Measurements from ENCODE around the gene CPNE7.

Gene CPNE7

GRCh38 chr16:89575247-89576152, at the start of gene CPNE7:
TSS of gene CPNE7 (plus strand) at chr16:89575758. CDS start at chr16:89575898, 140 bp downstream.
- DNase-seq: no peak

GRCh38 chr16:89529097-89529496, 46.5 kb upstream of the CPNE7 start:
- no peak for DNase-seq

GRCh38 chr16:89530401-89531381, 44.9 kb upstream of the CPNE7 start:
- DNase-seq: no peak

DNA sequence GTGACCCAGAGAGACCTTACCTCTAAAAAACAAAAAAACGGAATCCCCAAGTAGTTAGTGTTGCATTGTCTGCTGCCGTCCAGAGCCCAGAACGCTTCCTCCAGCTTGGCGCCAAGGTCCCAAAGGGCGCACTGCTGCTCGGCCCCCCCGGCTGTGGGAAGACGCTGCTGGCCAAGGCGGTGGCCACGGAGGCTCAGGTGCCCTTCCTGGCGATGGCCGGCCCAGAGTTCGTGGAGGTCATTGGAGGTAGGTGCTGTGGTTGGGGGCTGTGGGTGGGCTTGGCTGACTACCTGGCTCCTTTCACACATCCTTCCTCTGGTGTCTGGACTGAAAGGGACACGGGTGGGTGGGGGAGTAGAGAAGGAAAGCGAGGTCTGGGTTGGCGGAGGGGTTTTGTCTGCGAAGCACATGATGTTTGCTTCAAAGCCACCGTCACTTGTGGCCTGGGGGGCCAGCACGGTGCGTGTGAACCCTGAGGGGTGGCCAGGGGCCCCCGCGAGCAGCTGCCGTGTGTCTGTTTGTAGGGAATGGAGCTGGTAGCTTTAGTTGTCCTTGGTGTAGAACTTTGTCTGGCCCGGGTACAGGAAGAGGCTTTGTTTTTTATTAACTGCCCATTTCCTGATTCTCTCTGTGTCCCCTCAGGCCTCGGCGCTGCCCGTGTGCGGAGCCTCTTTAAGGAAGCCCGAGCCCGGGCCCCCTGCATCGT, 43.6 kb upstream of the CPNE7 start:
- no peak for DNase-seq

DNA sequence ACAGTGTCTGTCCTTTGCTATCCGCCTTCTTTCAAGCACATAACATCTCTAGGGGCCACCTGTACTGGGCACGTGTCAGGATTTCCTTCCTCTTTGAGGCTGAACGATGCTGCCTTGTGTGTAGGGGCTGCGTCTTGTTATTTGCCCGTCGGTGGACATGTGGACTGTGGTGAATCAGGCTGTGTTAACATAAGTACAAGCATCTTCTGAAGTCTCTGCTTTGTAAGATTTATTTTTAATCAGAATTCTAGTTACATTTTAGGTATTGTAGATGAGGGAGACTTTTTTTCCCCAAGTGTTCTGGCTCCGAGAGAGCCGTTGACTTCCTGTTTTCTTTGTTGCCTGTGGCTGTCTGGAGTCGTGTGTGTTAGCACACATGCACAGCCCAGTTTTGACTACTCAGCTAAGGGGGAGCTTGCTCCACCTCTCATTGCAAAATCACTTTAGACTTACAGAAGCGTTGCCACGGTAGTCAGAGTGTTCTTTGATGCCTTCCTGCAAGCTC, 41.3 kb upstream of the CPNE7 start:
- DNase-seq: no peak

GRCh38 chr16:89536371-89536770, 39.2 kb upstream of the CPNE7 start:
- no peak for DNase-seq

DNA sequence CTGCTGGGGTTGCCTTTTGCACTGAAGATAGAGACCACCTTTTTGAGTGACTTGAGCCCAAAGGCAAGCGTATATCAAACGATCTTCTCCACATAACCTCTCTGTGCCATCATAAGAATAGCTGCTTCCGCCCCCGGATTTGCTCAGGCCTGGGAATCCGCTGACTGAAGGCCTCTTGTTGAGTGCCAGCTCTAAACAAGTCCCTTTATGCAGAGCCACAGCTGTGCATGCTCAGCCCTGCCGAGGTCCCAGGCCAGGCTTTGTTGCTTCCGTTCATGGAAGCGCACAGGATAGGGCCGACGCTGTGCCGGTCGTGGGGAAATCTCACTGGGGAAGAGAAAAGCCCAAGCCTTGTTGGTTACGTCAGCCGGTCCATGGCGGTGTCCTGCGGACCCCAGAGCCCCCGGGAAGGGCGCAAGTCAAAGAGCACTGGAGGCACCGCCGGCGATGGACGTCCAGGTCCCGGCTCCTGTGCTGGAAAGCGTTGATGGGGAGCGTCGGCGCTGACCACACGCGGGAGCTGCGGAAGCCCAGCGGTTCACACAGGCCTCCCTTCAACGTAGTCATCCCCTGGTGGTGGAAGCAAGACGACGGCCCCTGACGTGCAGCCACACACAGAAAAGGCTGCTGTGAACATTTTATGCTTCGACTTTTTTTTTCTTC, 38.5 kb upstream of the CPNE7 start:
- no peak for DNase-seq

GRCh38 chr16:89537549-89537925, 38.0 kb upstream of the CPNE7 start:
- DNase-seq: no peak

DNA sequence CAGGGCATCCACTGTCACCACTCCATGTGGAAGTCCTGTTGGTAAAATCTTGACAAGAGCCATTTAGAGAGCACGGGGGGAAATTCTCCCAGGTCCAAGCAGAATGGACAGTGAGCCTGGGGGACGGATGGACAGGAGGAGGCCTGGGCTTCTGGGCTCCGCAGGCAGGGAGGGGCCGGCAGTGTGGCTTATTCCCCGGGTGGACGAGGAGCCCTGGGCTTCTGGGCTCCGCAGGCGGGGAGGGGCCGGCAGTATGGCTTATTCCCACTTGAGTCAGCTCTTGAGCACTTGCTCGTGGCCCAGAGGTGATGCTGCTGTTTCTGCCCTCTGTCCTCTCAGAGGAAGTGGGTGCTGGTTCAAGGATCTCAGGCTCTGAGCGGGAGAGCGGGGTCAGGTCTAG, 37.3 kb upstream of the CPNE7 start:
- no peak for DNase-seq

GRCh38 chr16:89540557-89540956, 35.0 kb upstream of the CPNE7 start:
- no peak for DNase-seq

- no peak for DNase-seq
Observed at GRCh38 chr16:89541792-89542191, 33.8 kb upstream of the CPNE7 start.

- no peak for DNase-seq
Observed at GRCh38 chr16:89544113-89544512, 31.4 kb upstream of the CPNE7 start.

GRCh38 chr16:89544713-89545043, 30.9 kb upstream of the CPNE7 start:
- DNase-seq: no peak

- no peak for DNase-seq
Observed at GRCh38 chr16:89545044-89545830, 30.3 kb upstream of the CPNE7 start.

DNA sequence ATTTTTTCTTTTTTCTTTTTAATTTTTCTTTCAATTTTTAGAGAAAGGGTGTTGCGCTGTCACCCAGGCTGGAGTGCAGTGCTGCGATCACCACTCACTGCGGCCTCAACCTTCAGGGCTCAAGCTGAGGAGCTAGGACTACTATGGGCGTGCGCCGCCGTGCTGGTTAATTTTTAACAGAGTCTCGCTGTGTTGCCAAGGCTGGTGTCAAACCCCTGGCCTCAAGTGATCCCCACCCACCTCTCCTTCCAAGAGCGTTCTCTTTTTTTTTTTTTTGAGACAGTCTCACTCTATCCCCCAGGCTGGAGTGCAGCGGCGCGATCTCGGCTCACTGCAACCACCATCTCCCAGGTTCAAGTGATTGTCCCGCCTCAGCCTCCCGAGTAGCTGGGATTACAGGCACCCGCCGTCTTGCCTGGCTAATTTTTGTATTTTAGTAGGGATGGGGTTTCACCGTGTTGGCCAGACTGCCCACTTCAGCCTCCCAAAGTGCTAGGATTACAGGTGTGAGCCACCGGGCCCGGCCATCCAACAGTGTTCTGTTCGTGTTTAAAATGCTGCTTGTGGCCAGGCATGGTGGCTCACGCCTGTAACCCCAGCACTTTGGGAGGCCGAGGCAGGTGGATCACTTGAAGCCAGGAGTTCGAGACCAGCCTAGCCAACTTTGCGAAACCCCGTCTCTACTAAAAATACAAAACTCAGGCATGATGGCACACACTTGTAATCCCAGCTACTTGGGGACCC, 29.6 kb upstream of the CPNE7 start:
- no peak for DNase-seq

DNA sequence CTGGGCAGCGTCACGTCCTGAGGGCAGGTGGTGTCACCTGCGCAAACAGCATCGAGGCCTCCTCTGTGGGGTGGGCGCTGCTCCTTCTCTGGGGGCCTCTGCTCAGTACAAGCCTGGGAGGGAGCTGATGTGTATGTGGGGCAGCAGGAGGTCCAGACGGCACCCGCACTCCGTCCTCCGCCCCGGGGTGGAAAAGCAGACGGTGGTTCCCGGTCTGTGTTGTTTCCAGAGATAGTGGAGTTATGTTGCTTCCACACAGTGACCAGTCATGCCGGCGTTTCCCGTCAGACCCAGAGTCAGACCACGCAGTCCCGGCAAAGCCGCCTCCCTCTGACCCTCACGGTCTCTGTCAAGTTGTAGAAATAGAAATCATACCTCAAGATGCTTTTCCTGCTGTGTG, 28.8 kb upstream of the CPNE7 start:
- no peak for DNase-seq

- DNase-seq: no peak
Observed at GRCh38 chr16:89547291-89547690, 28.3 kb upstream of the CPNE7 start.

DNA sequence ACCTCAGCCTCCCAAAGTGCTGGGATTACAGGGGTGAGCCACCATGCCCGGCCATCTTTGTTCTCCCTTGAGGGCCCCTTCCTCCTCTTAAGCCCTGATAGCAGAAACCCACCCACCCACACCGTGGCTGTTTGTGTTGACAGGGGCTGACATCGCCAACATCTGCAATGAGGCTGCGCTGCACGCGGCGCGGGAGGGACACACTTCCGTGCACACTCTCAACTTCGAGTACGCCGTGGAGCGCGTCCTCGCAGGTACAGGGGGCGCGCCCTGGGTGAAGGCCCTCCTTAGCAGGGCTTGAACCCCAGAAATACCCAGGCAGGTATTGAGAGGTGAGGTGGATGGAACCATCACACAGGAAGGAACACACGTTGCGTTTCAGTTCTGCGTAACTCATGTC, 27.7 kb upstream of the CPNE7 start:
- DNase-seq: no peak

DNA sequence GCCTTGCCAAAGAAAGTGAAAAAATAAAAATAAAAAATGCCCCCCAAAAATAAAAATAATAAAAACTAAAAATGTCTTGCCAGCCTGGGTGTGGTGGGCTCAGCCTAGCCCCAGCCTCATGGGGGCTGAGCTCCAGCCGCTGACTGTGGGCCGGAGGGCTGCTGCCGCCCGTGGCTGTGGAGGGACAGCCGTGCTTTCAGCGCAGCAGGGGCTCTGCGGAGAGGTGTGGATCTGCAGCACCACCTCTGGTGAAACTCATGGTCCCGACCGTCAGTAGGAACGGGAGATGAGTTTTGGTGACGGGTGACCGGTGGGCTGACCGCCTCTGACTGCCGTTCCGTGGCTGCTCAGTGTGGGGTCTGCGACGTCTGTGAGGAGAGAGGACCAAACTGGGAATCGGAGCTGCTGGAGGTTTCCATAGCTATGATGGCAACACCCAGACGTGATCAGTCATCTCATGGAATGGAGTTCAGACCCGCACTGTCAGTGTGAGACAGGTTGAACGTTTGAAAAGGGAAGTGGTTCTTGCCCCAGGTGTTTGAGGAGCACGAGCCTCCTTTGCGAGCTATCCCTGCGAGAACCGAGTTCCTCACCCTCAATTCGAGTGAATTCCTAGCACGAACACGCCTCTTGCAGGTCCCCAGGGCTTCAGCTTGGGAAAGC, 27.1 kb upstream of the CPNE7 start:
- no peak for DNase-seq

DNA sequence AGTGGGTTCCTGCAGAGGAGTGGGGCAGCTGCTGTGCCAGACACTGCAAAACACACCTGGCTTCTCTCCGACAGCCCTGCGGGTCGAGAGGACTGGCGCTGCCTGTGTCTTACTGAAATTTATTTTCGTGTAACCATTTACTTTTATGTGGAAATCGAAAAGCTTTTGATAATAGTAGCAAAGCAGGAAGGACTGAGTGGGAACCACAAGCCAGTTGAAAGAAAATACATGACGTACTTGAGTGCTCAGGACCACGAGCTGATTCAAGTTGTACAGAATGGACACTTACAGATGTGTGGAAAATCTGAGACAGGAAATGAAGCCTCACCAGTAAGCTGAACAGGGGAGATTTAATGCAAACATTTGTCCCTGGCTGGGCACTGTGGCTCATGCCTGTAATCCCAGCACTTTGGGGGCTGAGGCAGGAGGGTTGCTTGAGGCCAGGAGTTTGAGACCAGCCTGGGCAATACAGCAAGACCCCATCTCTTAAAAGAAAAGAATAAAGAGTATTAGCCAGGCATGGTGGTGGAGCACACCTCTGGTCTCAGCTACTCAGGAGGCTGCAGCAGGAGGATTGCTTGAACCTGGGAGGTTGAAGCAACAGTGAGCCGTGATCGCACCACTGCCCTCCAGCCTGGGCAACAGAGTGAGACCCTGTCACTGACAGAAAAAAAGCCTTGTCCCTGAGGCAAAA, 26.4 kb upstream of the CPNE7 start:
- DNase-seq: no peak

Measured in EL (cell line).